Limb (tissue), 2 donors: ENCODE measurements around the gene PNKP.

Source experiments
- DNase-seq, 2 donors: peaks; one replicate each; pipeline ENCODE4 v3.0.0-alpha.2; 2016; ENCODE audit errors: extremely low spot score in 2 of 2

PNKP gene

GRCh38 chr19:49847731-49848696, 19.4 kb downstream of the PNKP start:
- DNase-seq = no peak

GRCh38 chr19:49846408-49846807, 21.0 kb downstream of the PNKP start:
- DNase-seq = no peak

- no peak for DNase-seq
Measured at GRCh38 chr19:49845414-49845813, 22.0 kb downstream of the PNKP start.

- DNase-seq = no peak
Measured at GRCh38 chr19:49844138-49845095, 23.0 kb downstream of the PNKP start.

GRCh38 chr19:49843265-49843664, 24.1 kb downstream of the PNKP start:
- DNase-seq = no peak

GRCh38 chr19:49840736-49841249, 26.6 kb downstream of the PNKP start:
- DNase-seq = no peak

GRCh38 chr19:49840321-49840720, 27.1 kb downstream of the PNKP start:
- DNase-seq = no peak

- DNase-seq = no peak
Measured at GRCh38 chr19:49839713-49840112, 27.7 kb downstream of the PNKP start.

- no peak for DNase-seq
Measured at GRCh38 chr19:49838885-49839588, 28.3 kb downstream of the PNKP start.

- DNase-seq = no peak
Measured at GRCh38 chr19:49837425-49837824, 30.0 kb downstream of the PNKP start.

GRCh38 chr19:49837009-49837310, 30.4 kb downstream of the PNKP start:
- no peak for DNase-seq

- DNase-seq = no peak
Measured at GRCh38 chr19:49836176-49837008, 31.0 kb downstream of the PNKP start.

- DNase-seq = no peak
Measured at GRCh38 chr19:49835562-49835961, 31.8 kb downstream of the PNKP start.

- no peak for DNase-seq
Measured at GRCh38 chr19:49833599-49833998, 33.8 kb downstream of the PNKP start.

- no peak for DNase-seq
Measured at GRCh38 chr19:49832556-49832955, 34.8 kb downstream of the PNKP start.

- DNase-seq = no peak
Measured at GRCh38 chr19:49831592-49831991, 35.8 kb downstream of the PNKP start.

GRCh38 chr19:49830766-49831165, 36.6 kb downstream of the PNKP start:
- no peak for DNase-seq

GRCh38 chr19:49829721-49830120, 37.7 kb downstream of the PNKP start:
- no peak for DNase-seq

- no peak for DNase-seq
Measured at GRCh38 chr19:49829200-49829599, 38.2 kb downstream of the PNKP start.

- DNase-seq = no peak
Measured at GRCh38 chr19:49827034-49827433, 40.3 kb downstream of the PNKP start.

- DNase-seq = no peak
Measured at GRCh38 chr19:49824662-49825061, 42.7 kb downstream of the PNKP start.
